Measurements from ENCODE around the gene HAO2.

- TF ChIP-seq, protein P1, sequence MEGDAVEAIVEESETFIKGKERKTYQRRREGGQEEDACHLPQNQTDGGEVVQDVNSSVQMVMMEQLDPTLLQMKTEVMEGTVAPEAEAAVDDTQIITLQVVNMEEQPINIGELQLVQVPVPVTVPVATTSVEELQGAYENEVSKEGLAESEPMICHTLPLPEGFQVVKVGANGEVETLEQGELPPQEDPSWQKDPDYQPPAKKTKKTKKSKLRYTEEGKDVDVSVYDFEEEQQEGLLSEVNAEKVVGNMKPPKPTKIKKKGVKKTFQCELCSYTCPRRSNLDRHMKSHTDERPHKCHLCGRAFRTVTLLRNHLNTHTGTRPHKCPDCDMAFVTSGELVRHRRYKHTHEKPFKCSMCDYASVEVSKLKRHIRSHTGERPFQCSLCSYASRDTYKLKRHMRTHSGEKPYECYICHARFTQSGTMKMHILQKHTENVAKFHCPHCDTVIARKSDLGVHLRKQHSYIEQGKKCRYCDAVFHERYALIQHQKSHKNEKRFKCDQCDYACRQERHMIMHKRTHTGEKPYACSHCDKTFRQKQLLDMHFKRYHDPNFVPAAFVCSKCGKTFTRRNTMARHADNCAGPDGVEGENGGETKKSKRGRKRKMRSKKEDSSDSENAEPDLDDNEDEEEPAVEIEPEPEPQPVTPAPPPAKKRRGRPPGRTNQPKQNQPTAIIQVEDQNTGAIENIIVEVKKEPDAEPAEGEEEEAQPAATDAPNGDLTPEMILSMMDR (IDR thresholded peaks at IDR 0.05; ENCODE audit: borderline replicate concordance, extremely low read depth, low read length, poor library complexity, severe bottlenecking) = no peak
- no peak for TF ChIP-seq EZH2 (IDR thresholded peaks at IDR 0.05; ENCODE audit: borderline replicate concordance, low read depth, low read length, severe bottlenecking)
Observed at GRCh38 chr1:119414950-119415349, 46.4 kb downstream of the HAO2 start, which contains the start of gene HSD3B2.
